Calu3 (cell line): Measurements from ENCODE around the gene MKI67. TPM values are rescaled to one million over a fixed set of nuclear protein-coding genes. Genes with fewer than 3 reads are reported as not detected.

Experiments
- BruUV-seq: library from RNA; stranded (reverse); fragments of 400-500 nt; replicated peaks from 2 replicates; lab custom pipeline; 2021; lab: Mats Ljungman, UMichigan
- CTCF ChIA-PET: fragments of 300-600 bp; sonication (Branson Sonifier 250); formaldehyde crosslinking; loops from one replicate; lab custom pipeline; 2022; ENCODE audit warnings: antibody characterized with exemption; lab: Charles Lee
- DNase-seq: peaks from one replicate; pipeline ENCODE4 v3.0.0; 2022
- H3K27ac Mint-ChIP-seq: one replicate; pipeline ENCODE4 v1.8.0; 2022; ENCODE audit warnings: mixed read lengths; ENCODE audit not compliant: unreplicated experiment
- H3K27me3 Mint-ChIP-seq: one replicate; pipeline ENCODE4 v1.8.0; 2022; ENCODE audit warnings: mixed read lengths; ENCODE audit not compliant: unreplicated experiment
- H3K36me3 Mint-ChIP-seq: one replicate; pipeline ENCODE4 v1.8.0; 2022; ENCODE audit warnings: mild to moderate bottlenecking, moderate library complexity, mixed read lengths; ENCODE audit not compliant: insufficient read depth, unreplicated experiment
- H3K4me1 Mint-ChIP-seq: one replicate; pipeline ENCODE4 v1.8.0; 2022; ENCODE audit warnings: mild to moderate bottlenecking, low read depth, mixed read lengths; ENCODE audit not compliant: unreplicated experiment
- H3K4me3 Mint-ChIP-seq: one replicate; pipeline ENCODE4 v1.8.0; 2022; ENCODE audit warnings: mild to moderate bottlenecking, low read depth, moderate library complexity, mixed read lengths; ENCODE audit not compliant: unreplicated experiment
- H3K9me3 Mint-ChIP-seq: one replicate; pipeline ENCODE4 v1.8.0; 2022; ENCODE audit warnings: low read depth, mixed read lengths; ENCODE audit not compliant: unreplicated experiment
- intact Hi-C: fragments of 100-400 bp; cut with micrococcal nuclease; formaldehyde crosslinking; loops from one replicate; pipeline ENCODE4 v1.10.0; 2022; ENCODE audit not compliant: unreplicated experiment
- total RNA-seq: library from RNA; stranded (reverse); gene quantifications from 2 replicates; pipeline ENCODE4 v1.2.3, GENCODE V29; 2022
- TF ChIP-seq, protein P1 (sequence below): fragments of 200-600 bp; IDR thresholded peaks from one replicate; pipeline ENCODE4 v1.8.0; 2022; ENCODE audit warnings: antibody characterized with exemption; ENCODE audit not compliant: unreplicated experiment

Gene MKI67
- total RNA-seq, 1 experiment from 2014 or later, result 87.8 TPM

DNA sequence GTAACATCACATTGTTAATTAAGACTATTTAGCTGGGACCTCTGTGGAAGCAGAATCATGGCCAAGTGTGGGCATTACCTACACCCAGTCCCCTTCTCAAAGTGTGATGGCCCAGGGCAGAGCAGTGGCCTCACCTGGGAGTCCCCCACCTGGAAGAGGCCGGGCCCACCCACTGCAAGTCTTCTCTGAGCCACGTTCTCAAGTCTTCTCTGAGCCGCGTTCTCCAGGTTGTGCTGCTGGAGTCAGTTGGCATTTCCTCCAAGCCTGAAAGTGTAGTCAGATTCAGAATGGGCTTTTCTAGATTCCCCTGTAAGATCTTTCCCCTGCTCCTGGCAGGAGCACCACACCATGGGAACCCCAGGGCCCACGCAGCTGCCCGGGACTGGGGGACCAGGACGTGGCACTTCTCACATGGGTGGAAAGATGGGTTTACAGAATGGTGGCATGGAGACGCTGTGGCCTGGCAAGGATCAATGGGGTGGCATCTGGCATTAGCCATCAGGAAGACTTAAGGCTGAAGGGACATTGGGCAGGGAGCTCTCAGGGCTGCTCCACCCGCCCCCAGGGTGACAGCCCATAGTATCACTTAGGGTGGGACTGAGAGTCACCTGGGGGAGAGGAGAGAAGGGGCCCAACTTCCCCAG, 68.0 kb downstream of the MKI67 start:
- Mint-ChIP-seq H3K27ac (no peak overlapping the region), H3K36me3 (peaks cover 4% of the 10 kb centered on the region), H3K9me3 (no peaks in the 10 kb centered on the region), H3K27me3 (no peaks in the 10 kb centered on the region), H3K4me3 (no peak overlapping the region), H3K4me1 (no peaks in the 10 kb centered on the region)
- intact Hi-C loops, result no loop called here
- BruUV-seq, result no TSS peak
- no peak for DNase-seq
- CTCF ChIA-PET, result no interaction called here
- TF ChIP-seq, protein P1, sequence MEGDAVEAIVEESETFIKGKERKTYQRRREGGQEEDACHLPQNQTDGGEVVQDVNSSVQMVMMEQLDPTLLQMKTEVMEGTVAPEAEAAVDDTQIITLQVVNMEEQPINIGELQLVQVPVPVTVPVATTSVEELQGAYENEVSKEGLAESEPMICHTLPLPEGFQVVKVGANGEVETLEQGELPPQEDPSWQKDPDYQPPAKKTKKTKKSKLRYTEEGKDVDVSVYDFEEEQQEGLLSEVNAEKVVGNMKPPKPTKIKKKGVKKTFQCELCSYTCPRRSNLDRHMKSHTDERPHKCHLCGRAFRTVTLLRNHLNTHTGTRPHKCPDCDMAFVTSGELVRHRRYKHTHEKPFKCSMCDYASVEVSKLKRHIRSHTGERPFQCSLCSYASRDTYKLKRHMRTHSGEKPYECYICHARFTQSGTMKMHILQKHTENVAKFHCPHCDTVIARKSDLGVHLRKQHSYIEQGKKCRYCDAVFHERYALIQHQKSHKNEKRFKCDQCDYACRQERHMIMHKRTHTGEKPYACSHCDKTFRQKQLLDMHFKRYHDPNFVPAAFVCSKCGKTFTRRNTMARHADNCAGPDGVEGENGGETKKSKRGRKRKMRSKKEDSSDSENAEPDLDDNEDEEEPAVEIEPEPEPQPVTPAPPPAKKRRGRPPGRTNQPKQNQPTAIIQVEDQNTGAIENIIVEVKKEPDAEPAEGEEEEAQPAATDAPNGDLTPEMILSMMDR, result no peak

DNA sequence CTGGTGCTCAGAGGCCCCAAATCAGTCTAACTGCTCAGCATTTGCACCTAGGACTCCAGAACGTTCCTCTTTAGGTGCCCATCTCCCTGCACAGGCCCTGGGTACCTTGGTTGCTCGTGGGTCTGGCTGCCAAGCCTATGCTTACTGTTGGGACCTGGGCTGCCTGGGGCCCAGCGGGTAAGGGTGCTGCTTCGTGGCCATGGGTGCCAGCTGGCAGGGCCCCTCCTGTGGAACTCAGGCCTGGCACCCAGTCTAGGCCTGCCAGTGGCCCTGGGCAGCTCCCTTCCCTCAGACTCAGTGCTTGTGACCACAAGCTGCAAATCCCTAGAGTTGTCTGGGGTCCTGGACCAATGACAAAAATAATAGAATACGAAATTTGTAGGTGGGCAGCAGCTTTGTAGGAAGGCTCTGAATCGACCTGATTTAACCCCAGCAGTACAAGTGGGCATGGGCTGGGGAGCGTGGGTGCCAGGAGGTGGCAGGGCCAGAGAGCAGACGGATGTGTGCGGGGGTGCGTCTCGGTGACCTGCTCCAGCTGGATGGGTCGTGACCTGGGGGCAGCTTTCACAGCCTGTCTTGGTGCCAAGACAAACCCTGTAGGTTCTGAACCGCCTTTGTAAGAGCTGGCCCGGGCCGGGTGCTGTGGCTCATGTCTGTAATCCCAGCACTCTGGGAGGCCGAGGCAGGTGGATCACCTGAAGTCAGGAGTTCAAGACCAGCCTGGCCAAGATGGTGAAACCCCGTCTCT, 69.7 kb downstream of the MKI67 start:
- H3K9me3 Mint-ChIP-seq, result no peaks in the 10 kb centered on the region
- intact Hi-C loops, result no loop called here
- DNase-seq, result no peak
- peaks cover 4% of the 10 kb centered on the region for H3K36me3 Mint-ChIP-seq
- no peaks in the 10 kb centered on the region for H3K4me1 Mint-ChIP-seq
- no peaks in the 10 kb centered on the region for H3K27me3 Mint-ChIP-seq
- no TSS peak for BruUV-seq
- H3K27ac Mint-ChIP-seq, result no peak overlapping the region
- CTCF ChIA-PET, result no interaction called here
- TF ChIP-seq, protein P1, result no peak
- no peak overlapping the region for H3K4me3 Mint-ChIP-seq

DNA sequence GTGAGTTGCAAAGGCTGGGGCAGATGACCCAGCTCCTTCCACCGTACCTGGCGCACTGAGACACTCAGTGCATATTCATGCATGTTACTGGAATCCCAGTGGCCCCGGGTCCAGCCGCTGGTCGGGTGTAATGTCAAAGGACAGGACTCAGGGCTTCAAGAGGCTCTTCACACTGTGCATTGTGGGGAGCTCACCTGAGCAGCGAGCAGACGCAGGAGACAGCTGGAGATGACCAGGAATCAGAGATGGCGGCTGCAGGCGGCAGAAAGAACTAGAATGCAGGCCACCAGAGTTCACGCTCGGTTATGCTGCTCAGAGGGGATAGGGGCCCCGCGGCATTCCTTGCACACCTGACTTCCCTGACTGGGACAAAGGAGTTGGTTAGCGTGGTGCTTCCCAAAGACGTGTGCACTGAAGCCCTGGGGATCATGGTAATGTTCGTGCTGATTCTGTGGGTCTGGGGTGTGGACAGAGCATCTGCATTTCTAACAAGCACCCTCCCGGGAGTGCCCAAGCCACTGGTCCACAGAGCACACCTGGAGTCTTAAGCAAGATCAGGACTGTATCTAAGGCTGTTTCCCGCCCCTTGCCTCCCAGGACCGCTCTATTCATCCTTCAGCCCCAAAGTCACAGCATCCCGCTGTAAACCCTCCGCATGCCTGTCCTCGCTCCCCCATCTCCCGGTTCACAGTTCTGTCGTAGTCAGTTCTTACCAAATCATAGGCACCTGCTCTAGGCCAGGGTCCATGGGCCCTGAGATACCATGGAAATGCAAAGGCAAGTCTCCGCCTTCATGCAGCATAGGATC, 71.0 kb downstream of the MKI67 start:
- H3K9me3 Mint-ChIP-seq, result no peaks in the 10 kb centered on the region
- DNase-seq, result no peak
- BruUV-seq, result no TSS peak
- H3K4me3 Mint-ChIP-seq, result no peak overlapping the region
- CTCF ChIA-PET, result no interaction called here
- no peak overlapping the region for H3K27ac Mint-ChIP-seq
- intact Hi-C loops, result no loop called here
- H3K4me1 Mint-ChIP-seq, result no peaks in the 10 kb centered on the region
- H3K27me3 Mint-ChIP-seq, result no peaks in the 10 kb centered on the region
- TF ChIP-seq, protein P1, result no peak
- peaks cover 4% of the 10 kb centered on the region for H3K36me3 Mint-ChIP-seq

DNA sequence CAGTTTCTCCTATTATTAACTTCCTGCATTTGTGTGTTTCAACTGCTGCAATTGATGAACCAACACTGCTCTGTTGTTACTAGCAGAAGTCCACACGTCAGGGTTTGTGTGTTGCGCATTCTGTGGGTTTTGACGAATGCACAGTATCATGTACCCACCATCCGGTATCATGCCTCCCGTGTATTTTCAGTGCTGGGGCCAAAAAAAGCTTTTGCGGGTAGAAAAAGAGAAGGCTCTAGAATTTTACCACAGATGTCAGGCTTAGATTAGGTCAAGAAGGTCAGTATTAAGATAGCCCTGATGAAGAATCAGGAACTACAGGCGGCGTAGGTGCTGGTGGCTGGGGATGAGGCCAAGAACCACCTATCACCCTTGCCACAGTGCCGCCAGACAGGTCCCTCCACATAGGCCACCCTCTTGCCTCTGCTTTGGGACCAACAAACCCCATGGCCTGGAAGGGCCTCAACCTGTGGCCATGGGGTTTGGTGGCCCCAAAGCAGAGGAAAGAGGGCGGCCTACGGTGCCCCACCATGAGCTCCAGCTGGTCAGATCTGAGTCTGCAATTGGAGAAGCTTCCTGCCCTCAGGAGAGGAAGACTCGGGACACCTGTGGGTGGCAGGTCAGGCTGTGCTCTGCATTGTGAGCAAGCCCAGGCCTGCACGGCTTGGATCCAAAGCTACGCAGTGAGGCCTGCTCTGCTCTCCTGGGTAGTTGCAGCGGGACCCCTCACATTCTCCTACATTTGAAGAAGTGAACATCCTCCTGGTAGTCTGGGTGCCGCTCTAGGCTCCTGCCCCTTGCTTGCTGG, 71.9 kb downstream of the MKI67 start:
- Mint-ChIP-seq H3K27ac (no peak overlapping the region), H3K4me1 (no peaks in the 10 kb centered on the region), H3K27me3 (no peaks in the 10 kb centered on the region), H3K36me3 (no peaks in the 10 kb centered on the region), H3K4me3 (no peak overlapping the region), H3K9me3 (no peaks in the 10 kb centered on the region)
- no TSS peak for BruUV-seq
- DNase-seq, result no peak
- TF ChIP-seq, protein P1, result no peak
- CTCF ChIA-PET, result no interaction called here
- intact Hi-C loops, result no loop called here
